Measurements from ENCODE around the gene COL9A1.

DNA sequence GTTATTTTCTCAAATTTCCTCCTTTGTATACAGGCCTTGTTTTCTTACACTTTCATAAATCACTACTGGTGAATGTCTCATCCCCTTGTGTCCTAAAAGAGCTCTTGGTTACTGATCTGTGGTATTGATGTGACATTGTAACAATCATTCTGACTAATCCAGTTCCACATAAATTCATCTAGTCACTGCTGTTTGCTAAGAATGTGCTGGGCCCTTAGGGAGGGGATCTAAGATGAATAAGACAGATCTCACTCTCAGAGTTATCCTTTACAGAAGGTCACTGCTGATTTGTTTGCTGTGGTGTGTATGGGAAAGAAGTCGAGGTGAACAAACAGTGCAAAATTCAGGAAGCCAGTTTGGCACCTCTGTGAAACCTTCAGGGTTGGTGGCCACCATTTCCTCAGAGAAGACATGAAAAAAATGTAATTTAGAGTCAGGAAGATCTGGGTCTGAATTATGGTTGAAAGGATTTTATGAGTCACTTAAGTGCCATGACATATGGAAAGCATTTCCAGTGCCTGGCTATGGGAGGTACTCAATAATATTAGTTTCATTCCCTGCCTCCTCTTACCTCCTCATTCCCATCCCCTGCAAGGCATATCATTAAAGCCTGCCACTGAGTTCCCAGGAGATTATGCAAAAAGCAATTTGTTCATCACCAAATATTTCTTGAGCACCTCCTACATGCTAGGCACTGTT lies 121.8 kb downstream of the COL9A1 start:
- TF ChIP-seq POLR2A (IDR thresholded peaks at IDR 0.05; ENCODE audit: low read length) (no peak), GATA1 (IDR thresholded peaks at IDR 0.05; ENCODE audit: low read depth, low read length) (no peak)
